T-helper 17 cell (primary cell): ENCODE data around the gene ARHGEF33. TPM values are rescaled to one million over a fixed set of nuclear protein-coding genes. Genes with fewer than 3 reads are reported as not detected.
A peak's percentile ranks its signal among the peaks of the same experiment; 100 is the strongest.

Source experiments
- ATAC-seq: fragments of 150-1000 bp; cut with Tn5 transposase; 2 replicates; pipeline ENCODE4 v1.10.0; 2021; ENCODE audit warnings: mild to moderate bottlenecking, moderate library complexity
- DNase-seq, 3 donors: peaks; one replicate each; pipeline versions ENCODE4 v3.0.0 to v3.0.0-alpha.2; 2020 to 2021
- H3K9me3 ChIP-seq: one replicate; pipeline ENCODE4 v1.7.0; 2013; ENCODE audit warnings: low read length, mild to moderate bottlenecking; ENCODE audit not compliant: control insufficient read depth, poor library complexity, severe bottlenecking
- H3K27ac Mint-ChIP-seq: one replicate; pipeline ENCODE4 v1.8.0; 2022; ENCODE audit warnings: mild to moderate bottlenecking, moderate library complexity, mixed read lengths
- H3K27me3 Mint-ChIP-seq: one replicate; pipeline ENCODE4 v1.8.0; 2022; ENCODE audit warnings: mixed read lengths
- H3K36me3 Mint-ChIP-seq: one replicate; pipeline ENCODE4 v1.8.0; 2022; ENCODE audit warnings: low read depth, mixed read lengths
- H3K4me1 Mint-ChIP-seq: one replicate; pipeline ENCODE4 v1.8.0; 2022; ENCODE audit warnings: mild to moderate bottlenecking, mixed read lengths
- H3K4me3 Mint-ChIP-seq: one replicate; pipeline ENCODE4 v1.8.0; 2022; ENCODE audit warnings: mild to moderate bottlenecking, moderate library complexity, mixed read lengths
- total RNA-seq, 4 donors: library from RNA in 2 of 4; stranded (reverse) in 2 of 4; gene quantifications; one replicate each; pipeline ENCODE4 v1.2.3 and lab custom pipeline; 2022 to 2026

Gene ARHGEF33
- total RNA-seq, 2 donors from 2014 or later, result not detected

GRCh38 chr2:38948995-38949394 lies 59.3 kb downstream of the ARHGEF33 start:
- Mint-ChIP-seq H3K36me3 (no peaks in the 10 kb centered on the region), H3K4me3 (no peak overlapping the region), H3K27ac (no peak overlapping the region), H3K27me3 (peaks cover 1% of the 10 kb centered on the region), H3K4me1 (peaks cover 4% of the 10 kb centered on the region)
- H3K9me3 ChIP-seq, result no peaks in the 10 kb centered on the region
- ATAC-seq (no peak), DNase-seq (no peak)

DNA sequence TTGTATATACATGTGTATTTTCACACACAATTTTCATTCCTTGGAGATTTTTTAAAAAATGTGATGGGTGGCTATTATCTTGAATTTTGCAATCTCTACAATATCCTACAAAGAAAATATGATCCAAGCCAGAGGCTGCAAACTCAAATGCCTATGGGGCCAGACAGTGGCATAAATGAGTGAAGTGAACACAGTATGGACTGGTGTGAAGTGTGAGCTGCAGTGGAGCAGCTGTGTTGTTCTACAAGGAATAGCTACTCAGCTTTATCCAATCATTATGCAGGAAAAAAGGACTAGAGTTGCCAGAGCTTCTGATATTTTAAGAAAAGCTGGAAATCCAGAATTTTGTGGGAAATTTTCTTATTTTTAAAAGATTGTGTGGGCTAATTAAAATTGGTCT lies 62.1 kb downstream of the ARHGEF33 start:
- DNase-seq (no peak), ATAC-seq (no peak)
- no peaks in the 10 kb centered on the region for H3K9me3 ChIP-seq
- Mint-ChIP-seq H3K27me3 (peaks cover 2% of the 10 kb centered on the region), H3K4me1 (no peaks in the 10 kb centered on the region), H3K36me3 (no peaks in the 10 kb centered on the region), H3K4me3 (no peak overlapping the region), H3K27ac (no peak overlapping the region)

GRCh38 chr2:38957972-38958371 lies 68.3 kb downstream of the ARHGEF33 start:
- Mint-ChIP-seq H3K27ac (no peak overlapping the region), H3K27me3 (peaks cover 30% of the 10 kb centered on the region), H3K36me3 (no peaks in the 10 kb centered on the region), H3K4me3 (no peak overlapping the region), H3K4me1 (peaks cover 5% of the 10 kb centered on the region)
- no peaks in the 10 kb centered on the region for H3K9me3 ChIP-seq
- DNase-seq (no peak), ATAC-seq (no peak)

DNA sequence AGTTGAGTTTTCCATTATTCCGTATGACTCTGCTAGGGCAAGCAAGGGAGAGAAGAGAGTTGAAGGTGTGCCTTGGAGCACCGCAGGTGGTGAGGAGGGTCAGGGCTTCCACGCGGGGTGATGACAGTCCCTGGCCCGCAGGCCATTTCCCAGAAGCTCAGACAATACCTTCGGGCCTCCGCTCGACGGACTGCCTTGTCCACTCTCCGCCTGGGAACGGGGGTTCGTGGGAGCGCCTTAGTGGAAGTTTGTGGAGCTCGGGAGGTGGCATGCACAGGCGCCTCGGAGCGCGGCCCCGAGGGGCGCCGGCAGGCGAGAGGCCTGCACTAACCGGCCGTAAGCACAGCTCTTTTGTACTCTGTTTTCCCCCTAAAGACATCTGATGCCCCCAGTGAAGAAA lies 69.8 kb downstream of the ARHGEF33 start:
- ATAC-seq (no peak), DNase-seq (no peak)
- Mint-ChIP-seq H3K27me3 (peaks cover 35% of the 10 kb centered on the region), H3K4me1 (peaks cover 5% of the 10 kb centered on the region), H3K27ac (no peak overlapping the region), H3K36me3 (no peaks in the 10 kb centered on the region), H3K4me3 (peak overlapping the region; percentile 72)
- no peaks in the 10 kb centered on the region for H3K9me3 ChIP-seq

DNA sequence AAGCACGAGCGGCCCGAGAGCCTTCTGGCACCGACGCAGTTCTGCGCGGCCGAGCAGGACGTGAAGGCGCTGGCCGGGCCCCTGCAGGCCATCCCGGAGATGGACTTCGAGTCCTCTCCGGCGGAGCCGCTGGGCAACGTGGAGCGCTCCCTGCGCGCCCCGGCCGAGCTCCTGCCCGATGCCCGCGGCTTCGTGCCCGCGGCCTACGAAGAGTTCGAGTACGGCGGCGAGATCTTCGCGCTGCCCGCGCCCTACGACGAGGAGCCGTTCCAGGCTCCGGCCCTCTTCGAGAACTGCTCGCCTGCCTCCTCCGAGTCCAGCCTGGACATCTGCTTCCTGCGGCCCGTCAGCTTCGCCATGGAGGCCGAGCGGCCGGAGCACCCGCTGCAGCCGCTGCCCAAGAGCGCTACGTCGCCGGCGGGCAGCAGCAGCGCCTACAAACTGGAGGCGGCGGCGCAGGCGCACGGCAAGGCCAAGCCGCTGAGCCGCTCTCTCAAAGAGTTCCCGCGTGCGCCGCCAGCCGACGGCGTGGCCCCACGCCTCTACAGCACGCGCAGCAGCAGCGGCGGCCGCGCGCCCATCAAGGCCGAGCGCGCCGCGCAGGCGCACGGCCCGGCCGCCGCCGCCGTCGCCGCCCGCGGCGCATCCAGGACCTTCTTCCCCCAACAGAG lies 70.4 kb downstream of the ARHGEF33 start:
- Mint-ChIP-seq H3K27ac (no peak overlapping the region), H3K36me3 (no peaks in the 10 kb centered on the region), H3K4me1 (peaks cover 5% of the 10 kb centered on the region), H3K4me3 (peak overlapping the region; percentile 72), H3K27me3 (peaks cover 35% of the 10 kb centered on the region)
- ATAC-seq, result peak; percentile 99
- DNase-seq, result peak; percentile 58 to 59 (median 58)
- H3K9me3 ChIP-seq, result no peaks in the 10 kb centered on the region

- Mint-ChIP-seq H3K36me3 (no peaks in the 10 kb centered on the region), H3K27me3 (peaks cover 35% of the 10 kb centered on the region), H3K4me1 (peaks cover 5% of the 10 kb centered on the region), H3K4me3 (peak overlapping the region; percentile 59), H3K27ac (no peak overlapping the region)
- no peaks in the 10 kb centered on the region for H3K9me3 ChIP-seq
- ATAC-seq (peak; percentile 38), DNase-seq (no peak)
These were observed 71.1 kb downstream of the ARHGEF33 start for GRCh38 chr2:38960609-38961320.

- H3K27me3 Mint-ChIP-seq, result peaks cover 21% of the 10 kb centered on the region
- H3K4me1 Mint-ChIP-seq, result peaks cover 8% of the 10 kb centered on the region
- H3K27ac Mint-ChIP-seq, result no peak overlapping the region
- no peaks in the 10 kb centered on the region for H3K9me3 ChIP-seq
- no peak overlapping the region for H3K4me3 Mint-ChIP-seq
- no peaks in the 10 kb centered on the region for H3K36me3 Mint-ChIP-seq
- no peak for ATAC-seq
- DNase-seq, result no peak
These were observed 76.3 kb downstream of the ARHGEF33 start for GRCh38 chr2:38966006-38966405.

DNA sequence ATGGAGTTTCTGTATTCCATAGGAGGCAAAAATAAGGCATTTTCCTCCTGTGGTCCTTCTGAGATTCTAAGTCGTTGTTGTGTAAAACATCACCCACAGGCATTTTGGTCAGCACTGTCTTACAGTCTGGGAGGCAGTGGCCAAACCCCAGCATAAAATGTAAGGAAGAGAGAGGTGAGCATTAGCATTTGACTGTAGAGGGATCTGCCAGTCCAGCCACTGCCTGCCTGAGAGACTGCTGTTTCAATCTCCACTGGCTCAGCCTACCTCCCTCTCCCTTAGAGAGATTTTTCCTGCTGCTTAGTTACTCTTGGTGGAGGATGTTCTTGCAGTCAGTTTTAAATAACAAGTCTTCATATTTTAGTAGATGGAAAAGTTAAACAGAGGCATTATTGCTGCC lies 77.0 kb downstream of the ARHGEF33 start:
- H3K9me3 ChIP-seq, result no peaks in the 10 kb centered on the region
- Mint-ChIP-seq H3K27me3 (peaks cover 16% of the 10 kb centered on the region), H3K27ac (no peak overlapping the region), H3K4me3 (no peak overlapping the region), H3K36me3 (no peaks in the 10 kb centered on the region), H3K4me1 (peaks cover 6% of the 10 kb centered on the region)
- no peak for ATAC-seq
- no peak for DNase-seq

- no peaks in the 10 kb centered on the region for H3K36me3 Mint-ChIP-seq
- no peak for DNase-seq
These were observed 78.3 kb downstream of the ARHGEF33 start for GRCh38 chr2:38968021-38968420.

GRCh38 chr2:38971377-38971776 lies 81.7 kb downstream of the ARHGEF33 start:
- peaks cover 2% of the 10 kb centered on the region for H3K36me3 Mint-ChIP-seq
- no peak for DNase-seq
- H3K27ac Mint-ChIP-seq, result no peak overlapping the region
- H3K4me3 Mint-ChIP-seq, result no peak overlapping the region
- H3K4me1 Mint-ChIP-seq, result peaks cover 6% of the 10 kb centered on the region
- no peaks in the 10 kb centered on the region for H3K9me3 ChIP-seq
- H3K27me3 Mint-ChIP-seq, result peaks cover 2% of the 10 kb centered on the region
- no peak for ATAC-seq

More at GRCh38 chr2:38968021-38968420, 78.3 kb downstream of the ARHGEF33 start:
- no peaks in the 10 kb centered on the region for H3K9me3 ChIP-seq
- Mint-ChIP-seq H3K27ac (no peak overlapping the region), H3K4me1 (peaks cover 5% of the 10 kb centered on the region), H3K27me3 (peaks cover 9% of the 10 kb centered on the region), H3K4me3 (no peak overlapping the region)
- no peak for ATAC-seq

DNA sequence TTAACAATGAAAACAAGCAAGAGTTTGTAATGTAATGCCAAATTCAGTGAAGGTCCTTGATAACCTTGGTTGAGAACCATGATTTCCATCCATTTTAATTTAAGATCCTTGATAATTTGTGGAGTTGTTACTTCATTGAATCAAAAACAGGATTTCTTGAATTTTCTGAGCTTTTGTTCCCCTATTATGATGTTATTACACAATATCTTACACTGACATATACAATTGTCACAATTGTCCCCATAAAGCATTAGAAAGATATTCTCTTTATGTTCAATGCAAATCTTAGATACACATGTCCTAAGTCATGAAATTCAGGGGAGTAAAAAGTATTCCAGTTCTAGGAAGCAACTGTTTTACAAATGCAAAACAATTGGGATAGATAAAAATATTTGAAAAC lies 83.6 kb downstream of the ARHGEF33 start:
- no peak overlapping the region for H3K4me3 Mint-ChIP-seq
- H3K27ac Mint-ChIP-seq, result no peak overlapping the region
- H3K4me1 Mint-ChIP-seq, result peaks cover 4% of the 10 kb centered on the region
- no peaks in the 10 kb centered on the region for H3K9me3 ChIP-seq
- ATAC-seq, result no peak
- no peak for DNase-seq
- H3K36me3 Mint-ChIP-seq, result peaks cover 2% of the 10 kb centered on the region
- H3K27me3 Mint-ChIP-seq, result no peaks in the 10 kb centered on the region

GRCh38 chr2:38975042-38975441 lies 85.4 kb downstream of the ARHGEF33 start:
- H3K4me3 Mint-ChIP-seq, result no peak overlapping the region
- H3K36me3 Mint-ChIP-seq, result peaks cover 5% of the 10 kb centered on the region
- H3K27ac Mint-ChIP-seq, result no peak overlapping the region
- no peak for DNase-seq
- H3K27me3 Mint-ChIP-seq, result no peaks in the 10 kb centered on the region
- H3K9me3 ChIP-seq, result no peaks in the 10 kb centered on the region
- peaks cover 16% of the 10 kb centered on the region for H3K4me1 Mint-ChIP-seq
- ATAC-seq, result no peak

DNA sequence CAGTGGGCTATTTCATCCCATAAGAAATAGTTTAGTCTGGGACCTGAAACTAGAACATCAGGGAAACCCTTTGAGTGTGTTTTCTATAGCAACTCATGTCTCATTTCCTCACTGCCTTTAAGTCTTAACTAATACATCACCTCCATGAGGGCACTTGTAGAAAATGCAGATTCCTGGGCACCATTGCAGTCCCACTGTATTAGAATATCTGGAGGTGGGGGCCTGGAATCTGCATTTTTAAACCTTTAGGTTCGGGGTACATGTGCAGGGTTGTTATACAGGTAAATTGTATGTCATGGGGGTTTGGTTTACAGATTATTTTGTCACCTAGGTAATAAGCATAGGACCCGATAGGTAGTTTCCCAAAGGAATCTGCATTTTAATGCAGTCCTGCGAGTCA lies 87.4 kb downstream of the ARHGEF33 start:
- H3K4me1 Mint-ChIP-seq, result peaks cover 17% of the 10 kb centered on the region
- H3K4me3 Mint-ChIP-seq, result no peak overlapping the region
- DNase-seq (no peak), ATAC-seq (no peak)
- H3K36me3 Mint-ChIP-seq, result peaks cover 5% of the 10 kb centered on the region
- H3K9me3 ChIP-seq, result no peaks in the 10 kb centered on the region
- no peaks in the 10 kb centered on the region for H3K27me3 Mint-ChIP-seq
- H3K27ac Mint-ChIP-seq, result no peak overlapping the region
